Panc1 (cell line): ENCODE measurements around the gene PPARGC1A.

Experiments used
- POLR2AphosphoS5 ChIP-seq: IDR thresholded peaks from 2 replicates; pipeline ENCODE4 v1.6.1; 2012; ENCODE audit warnings: mild to moderate bottlenecking, low read depth, low read length, moderate library complexity
- SIN3A ChIP-seq: IDR thresholded peaks from 2 replicates; pipeline ENCODE4 v1.6.1; 2012; ENCODE audit warnings: low read depth, mild to moderate bottlenecking, low read length, moderate library complexity, borderline replicate concordance; ENCODE audit not compliant: insufficient read depth
- TCF7L2 ChIP-seq: IDR thresholded peaks from 2 replicates; pipeline ENCODE4 v1.6.1; 2011; ENCODE audit warnings: mild to moderate bottlenecking, low read depth, low read length, inconsistent platforms
- TF ChIP-seq, protein P1 (sequence below): fragments of 450-650 bp; IDR thresholded peaks from 2 replicates; pipeline ENCODE4 v1.5.1; 2017; ENCODE audit warnings: mild to moderate bottlenecking

DNA sequence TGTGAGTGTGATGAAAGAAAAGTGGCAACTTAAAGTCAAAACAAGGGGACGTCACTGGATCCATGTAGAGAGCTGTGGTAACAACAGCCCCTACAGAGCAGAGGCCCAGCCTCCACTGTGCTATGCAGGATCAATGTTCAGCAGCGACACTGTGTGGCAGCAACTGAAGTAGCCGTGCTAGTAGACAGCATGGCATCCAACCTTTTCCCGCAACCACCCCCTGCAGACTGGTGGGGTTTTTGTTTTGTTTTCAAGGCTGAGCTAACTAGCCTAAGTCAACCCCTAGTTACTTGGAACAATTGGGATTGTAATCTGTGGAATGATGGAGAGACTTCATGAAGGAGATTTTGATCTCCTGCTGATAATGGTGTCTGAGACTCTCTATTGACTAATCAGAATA is 44.4 kb upstream of the PPARGC1A start:
- TF ChIP-seq, protein P1, sequence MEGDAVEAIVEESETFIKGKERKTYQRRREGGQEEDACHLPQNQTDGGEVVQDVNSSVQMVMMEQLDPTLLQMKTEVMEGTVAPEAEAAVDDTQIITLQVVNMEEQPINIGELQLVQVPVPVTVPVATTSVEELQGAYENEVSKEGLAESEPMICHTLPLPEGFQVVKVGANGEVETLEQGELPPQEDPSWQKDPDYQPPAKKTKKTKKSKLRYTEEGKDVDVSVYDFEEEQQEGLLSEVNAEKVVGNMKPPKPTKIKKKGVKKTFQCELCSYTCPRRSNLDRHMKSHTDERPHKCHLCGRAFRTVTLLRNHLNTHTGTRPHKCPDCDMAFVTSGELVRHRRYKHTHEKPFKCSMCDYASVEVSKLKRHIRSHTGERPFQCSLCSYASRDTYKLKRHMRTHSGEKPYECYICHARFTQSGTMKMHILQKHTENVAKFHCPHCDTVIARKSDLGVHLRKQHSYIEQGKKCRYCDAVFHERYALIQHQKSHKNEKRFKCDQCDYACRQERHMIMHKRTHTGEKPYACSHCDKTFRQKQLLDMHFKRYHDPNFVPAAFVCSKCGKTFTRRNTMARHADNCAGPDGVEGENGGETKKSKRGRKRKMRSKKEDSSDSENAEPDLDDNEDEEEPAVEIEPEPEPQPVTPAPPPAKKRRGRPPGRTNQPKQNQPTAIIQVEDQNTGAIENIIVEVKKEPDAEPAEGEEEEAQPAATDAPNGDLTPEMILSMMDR, result no peak
- no peak for TF ChIP-seq POLR2AphosphoS5
- no peak for TF ChIP-seq SIN3A
- TF ChIP-seq TCF7L2, result no peak
